ENCODE measurements around the gene PELI2. TPM values are rescaled to one million over a fixed set of nuclear protein-coding genes. Genes with fewer than 3 reads are reported as not detected.

Gene PELI2
- total and polyA plus RNA-seq, 11 donors = 0.80 to 5.2 (median 3.3) TPM

- Histone ChIP-seq H3K27me3 (no peaks in the 10 kb centered on the region), H3K4me3 (no peak overlapping the region), H3K36me3 (no peaks in the 10 kb centered on the region), H3K27ac (no peak overlapping the region), H3K4me1 (peaks cover 0 to 38% (median 7%) of the 10 kb centered on the region in 12 donors), H3K9me3 (no peaks in the 10 kb centered on the region)
- ATAC-seq = no peak
- TF ChIP-seq CTCF (IDR thresholded peaks at IDR 0.05) = no peak
- no peak for TF ChIP-seq POLR2A (IDR thresholded peaks at IDR 0.05)
- 92 to 99% (median 93%) methylated on average over 3 of the region's 3 CpGs for WGBS, 4 donors
- no peak for DNase-seq
- intact Hi-C loops (cut with DNase I) = loop anchor here in 2 of 10 donors (5.0 to 10.0 kb wide), 2 partner anchors 213 to 215 kb away; no protein-coding TSS in a partner anchor
Measured at GRCh38 chr14:56121816-56122215, 3.6 kb downstream of the PELI2 start.

- no peak for ATAC-seq
- Histone ChIP-seq H3K4me3 (no peak overlapping the region), H3K4me1 (peaks cover 0 to 34% (median 7%) of the 10 kb centered on the region in 12 donors), H3K9me3 (no peaks in the 10 kb centered on the region), H3K27me3 (no peaks in the 10 kb centered on the region), H3K36me3 (no peaks in the 10 kb centered on the region), H3K27ac (no peak overlapping the region)
- no peak for DNase-seq
- intact Hi-C loops (cut with DNase I) = loop anchor here in 2 of 10 donors (5.0 to 10.0 kb wide), 2 partner anchors 212 to 215 kb away; no protein-coding TSS in a partner anchor
- 83 to 90% (median 88%) methylated on average over 2 of the region's 2 CpGs for WGBS, 4 donors
- TF ChIP-seq POLR2A (IDR thresholded peaks at IDR 0.05) = no peak
- TF ChIP-seq CTCF (IDR thresholded peaks at IDR 0.05) = no peak
Measured at GRCh38 chr14:56122301-56122700, 4.1 kb downstream of the PELI2 start.

- DNase-seq (no peak), ATAC-seq (no peak)
- H3K27me3 ChIP-seq = no peaks in the 10 kb centered on the region
- peaks cover 0 to 38% (median 10%) of the 10 kb centered on the region in 12 donors for H3K4me1 ChIP-seq
- H3K36me3 ChIP-seq = no peaks in the 10 kb centered on the region
- H3K9me3 ChIP-seq = no peaks in the 10 kb centered on the region
- TF ChIP-seq CTCF (IDR thresholded peaks at IDR 0.05) (no peak), POLR2A (IDR thresholded peaks at IDR 0.05) (no peak)
- no peak overlapping the region for H3K4me3 ChIP-seq
- 74 to 81% (median 78%) methylated on average over 2 of the region's 2 CpGs for WGBS, 4 donors
- intact Hi-C loops (cut with DNase I) = loop anchor here in 2 of 10 donors (5.0 to 10.0 kb wide), 2 partner anchors 210 to 213 kb away; no protein-coding TSS in a partner anchor
- H3K27ac ChIP-seq = no peak overlapping the region
Measured at GRCh38 chr14:56124327-56124726, 6.1 kb downstream of the PELI2 start.

GRCh38 chr14:56125772-56126636, 7.8 kb downstream of the PELI2 start:
- WGBS, 4 donors = 92 to 93% (median 92%) methylated on average over 12 of the region's 12 CpGs

More at GRCh38 chr14:56125772-56126636, 7.8 kb downstream of the PELI2 start:
- intact Hi-C loops (cut with DNase I) = loop anchor here in 1 of 10 donors (10.0 kb wide), 1 partner anchor 209 kb away; no protein-coding TSS in a partner anchor
- ATAC-seq (no peak), DNase-seq (no peak)
- Histone ChIP-seq H3K4me3 (no peak overlapping the region), H3K4me1 (peaks cover 0 to 35% (median 14%) of the 10 kb centered on the region in 12 donors), H3K9me3 (no peaks in the 10 kb centered on the region), H3K36me3 (no peaks in the 10 kb centered on the region), H3K27me3 (no peaks in the 10 kb centered on the region), H3K27ac (no peak overlapping the region)
- TF ChIP-seq CTCF (IDR thresholded peaks at IDR 0.05) = no peak
- TF ChIP-seq POLR2A (IDR thresholded peaks at IDR 0.05) = no peak
